ENCODE measurements around the gene SCO2.
A peak's percentile ranks its signal among the peaks of the same experiment; 100 is the strongest.
"Not testable (repeated sequence)": the region's sequence is repeated elsewhere in the genome, so short reads cannot be mapped to it uniquely, and the experiment has no call there.

SCO2 gene

DNA sequence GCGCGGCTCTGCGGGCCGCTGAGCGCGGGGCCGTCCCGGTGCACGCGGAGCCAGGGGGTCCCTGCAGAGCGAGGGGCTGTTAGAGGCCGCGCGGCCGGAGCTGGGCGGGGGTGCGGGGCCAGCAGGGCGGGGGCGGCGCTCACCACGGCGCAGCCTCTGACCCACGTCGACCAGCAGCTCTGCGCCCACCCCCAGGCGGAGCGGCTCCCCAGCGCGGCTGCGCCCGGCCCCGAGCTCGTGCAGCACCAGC lies 385 bp upstream of the SCO2 start:
- Histone ChIP-seq H3K4me3 (peak overlapping the region; percentile 87), H3K9me3 (no peaks in the 10 kb centered on the region), H3K4me1 (peaks cover 12% of the 10 kb centered on the region), H3K36me3 (replicated peaks) (peaks cover 38% of the 10 kb centered on the region), H3K27me3 (ENCODE audit: low read depth) (no peaks in the 10 kb centered on the region)
- in situ Hi-C loops (cut with MboI; ENCODE audit: low sequenced_read_pairs) = no loop called here
- DNase-seq (ENCODE audit: low spot score in 2 of 2) = no peak

DNA sequence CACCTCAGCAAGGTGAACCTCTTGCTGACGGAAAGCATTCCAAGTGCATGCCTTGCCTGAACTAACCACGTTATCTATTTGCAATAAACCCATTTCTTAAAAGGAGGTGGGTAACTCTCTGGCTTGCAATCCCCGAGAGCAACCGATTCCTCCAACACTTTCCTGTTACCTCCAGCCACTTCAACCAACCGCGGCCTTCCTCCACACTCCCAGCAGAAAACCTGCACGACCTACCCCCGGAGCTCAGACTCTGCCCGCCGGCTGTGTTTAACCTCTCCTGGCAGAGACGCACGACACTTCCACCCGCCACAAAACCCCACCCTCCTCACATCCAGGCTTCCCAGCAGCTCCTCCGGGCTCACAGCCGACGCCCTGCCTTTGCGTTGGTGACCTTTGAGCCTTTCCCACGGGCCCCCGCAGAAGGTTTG lies 708 bp downstream of the SCO2 start:
- peaks cover 8% of the 10 kb centered on the region; the same call in 1 of the 2 replicates for H3K4me1 ChIP-seq
- in situ Hi-C loops (cut with MboI; ENCODE audit: low sequenced_read_pairs) = no loop called here
- H3K4me3 ChIP-seq = peak overlapping the region; percentile 87
- no peaks in the 10 kb centered on the region for H3K9me3 ChIP-seq
- no peak for DNase-seq (ENCODE audit: low spot score in 2 of 2)
- H3K27me3 ChIP-seq (ENCODE audit: low read depth) = no peaks in the 10 kb centered on the region
- peaks cover 43% of the 10 kb centered on the region for H3K36me3 ChIP-seq (replicated peaks)

DNA sequence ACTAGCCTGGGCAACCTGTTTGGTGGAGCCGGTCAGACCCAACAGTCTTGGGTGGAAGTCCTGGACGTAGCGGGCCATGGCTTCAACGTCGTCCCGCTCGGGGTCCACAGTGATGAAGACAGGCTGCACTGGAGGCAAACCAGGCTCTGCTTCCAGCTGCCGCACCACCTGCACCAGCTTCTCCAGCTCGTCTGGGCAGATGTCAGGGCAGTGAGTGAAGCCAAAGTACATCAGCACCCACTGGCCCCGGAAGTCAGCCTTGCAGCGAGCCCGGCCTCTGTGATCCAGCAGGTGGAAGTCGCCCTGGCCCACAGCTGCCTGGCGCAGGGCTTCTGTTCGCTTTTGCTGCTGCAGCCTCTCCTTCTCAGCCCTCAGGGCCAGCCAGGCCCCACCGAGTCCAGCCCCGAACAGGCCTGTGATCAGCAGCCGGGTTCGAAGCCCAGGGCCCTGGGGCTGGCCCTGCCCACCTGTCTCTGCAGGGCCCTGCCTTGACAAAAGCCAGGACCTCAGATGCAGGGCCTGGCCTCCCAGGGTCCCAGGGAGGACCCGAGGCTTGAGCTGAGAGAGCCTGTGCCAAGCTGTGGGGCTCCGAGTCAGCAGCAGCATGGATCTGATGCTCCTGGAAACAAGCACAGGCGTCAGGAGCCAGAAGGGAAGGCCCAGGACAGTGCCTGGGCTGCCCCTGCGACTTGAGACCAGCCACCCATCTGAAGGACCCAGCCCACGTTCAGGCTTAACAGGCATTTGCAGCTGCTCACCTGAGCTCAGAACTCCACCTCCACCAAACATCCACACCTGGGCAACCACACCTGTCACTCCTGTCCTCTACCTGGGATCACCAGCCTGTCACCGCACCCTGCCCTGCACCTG lies 1.4 kb downstream of the SCO2 start:
- Histone ChIP-seq H3K4me3 (peak overlapping the region; percentile 87), H3K36me3 (replicated peaks) (peaks cover 50% of the 10 kb centered on the region), H3K4me1 (peaks cover 8% of the 10 kb centered on the region; the same call in 1 of the 2 replicates)

DNA sequence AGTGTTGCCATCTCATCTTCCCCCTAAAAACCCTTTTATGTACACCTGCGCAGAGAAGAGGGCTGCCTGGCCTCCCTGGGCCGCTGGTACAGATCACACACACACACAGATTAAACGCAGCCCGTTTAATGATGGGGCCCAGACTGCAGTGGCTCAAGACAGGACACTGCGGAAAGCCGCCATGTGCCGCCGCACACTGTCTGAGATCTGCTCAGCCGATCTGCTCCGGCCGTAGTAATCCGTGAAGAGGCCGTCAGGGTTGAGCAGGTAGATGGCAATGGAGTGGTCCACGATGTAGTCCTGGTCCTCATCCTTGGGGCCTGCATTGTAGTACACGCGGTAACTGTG lies 2.0 kb downstream of the SCO2 start:
- in situ Hi-C loops (cut with MboI; ENCODE audit: low sequenced_read_pairs) = no loop called here
- H3K36me3 ChIP-seq (replicated peaks) = peaks cover 54% of the 10 kb centered on the region
- no peak overlapping the region for H3K4me3 ChIP-seq

More for the DNA sequence above, 1.4 kb downstream of the SCO2 start:
- Histone ChIP-seq H3K27me3 (ENCODE audit: low read depth) (no peaks in the 10 kb centered on the region), H3K9me3 (no peaks in the 10 kb centered on the region)
- DNase-seq (ENCODE audit: low spot score in 2 of 2) = peak in 1 of 2 experiments; percentile 23
- in situ Hi-C loops (cut with MboI; ENCODE audit: low sequenced_read_pairs) = no loop called here

DNA sequence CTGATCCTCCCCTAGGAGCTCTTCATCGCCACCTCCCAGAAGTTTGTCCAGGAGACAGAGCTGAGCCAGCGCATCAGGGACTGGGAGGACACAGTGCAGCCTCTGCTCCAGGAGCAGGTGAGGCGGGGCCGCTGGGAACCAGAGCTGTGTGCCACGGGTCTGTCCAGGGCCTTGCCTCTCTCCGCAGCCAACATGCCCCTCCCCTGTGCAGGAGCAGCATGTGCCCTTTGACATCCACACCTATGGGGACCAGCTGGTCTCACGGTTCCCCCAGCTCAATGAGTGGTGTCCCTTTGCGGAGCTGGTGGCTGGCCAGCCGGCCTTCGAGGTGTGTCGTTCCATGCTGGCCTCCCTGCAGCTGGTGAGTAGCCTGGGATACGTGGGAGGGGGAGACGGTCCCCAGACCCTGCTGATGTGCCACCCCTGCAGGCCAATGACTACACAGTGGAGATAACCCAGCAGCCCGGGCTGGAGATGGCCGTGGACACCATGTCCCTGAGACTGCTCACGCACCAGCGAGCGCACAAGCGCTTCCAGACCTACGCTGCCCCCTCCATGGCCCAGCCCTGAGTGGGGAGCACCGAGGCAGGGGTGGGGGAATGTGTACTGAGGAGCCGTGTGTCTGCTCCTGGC lies 2.5 kb downstream of the SCO2 start:
- Histone ChIP-seq H3K27me3 (ENCODE audit: low read depth) (no peaks in the 10 kb centered on the region), H3K4me1 (peaks cover 8% of the 10 kb centered on the region; the same call in 1 of the 2 replicates), H3K9me3 (no peaks in the 10 kb centered on the region), H3K4me3 (no peak overlapping the region), H3K36me3 (replicated peaks) (peaks cover 59% of the 10 kb centered on the region)
- DNase-seq (ENCODE audit: low spot score in 2 of 2) = no peak
- in situ Hi-C loops (cut with MboI; ENCODE audit: low sequenced_read_pairs) = no loop called here

More for the DNA sequence above, 2.0 kb downstream of the SCO2 start:
- Histone ChIP-seq H3K9me3 (no peaks in the 10 kb centered on the region), H3K27me3 (ENCODE audit: low read depth) (no peaks in the 10 kb centered on the region), H3K4me1 (peaks cover 8% of the 10 kb centered on the region; the same call in 1 of the 2 replicates)
- DNase-seq (ENCODE audit: low spot score in 2 of 2) = no peak

DNA sequence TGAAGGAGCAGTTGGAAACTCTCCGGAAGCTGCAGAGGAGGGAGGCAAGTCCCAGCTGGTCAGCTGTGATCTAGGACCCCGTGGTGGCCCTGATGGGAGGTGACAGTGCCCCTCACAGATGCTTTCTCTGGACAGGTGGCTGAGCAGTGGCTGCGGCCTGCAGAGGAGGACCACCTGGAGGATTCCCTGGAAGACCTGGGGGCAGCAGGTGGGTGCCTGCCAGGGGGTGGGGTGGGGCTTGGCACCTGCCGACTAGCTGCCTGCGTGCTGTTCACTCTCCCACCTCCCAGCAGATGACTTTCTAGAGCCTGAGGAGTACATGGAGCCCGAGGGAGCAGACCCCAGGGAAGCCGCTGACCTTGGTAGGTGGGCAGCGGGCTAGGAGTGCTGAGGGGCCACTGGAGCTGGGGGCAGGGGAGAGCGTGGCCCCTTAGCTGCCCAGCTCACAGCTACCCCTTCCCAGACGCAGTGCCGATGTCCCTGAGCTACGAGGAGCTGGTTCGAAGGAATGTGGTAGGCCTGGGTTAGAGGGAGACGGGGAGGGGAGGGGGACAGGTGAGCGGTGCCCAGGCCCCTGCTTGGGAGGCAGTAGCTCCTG lies 3.1 kb downstream of the SCO2 start:
- no peak overlapping the region for H3K4me3 ChIP-seq
- no peaks in the 10 kb centered on the region for H3K9me3 ChIP-seq
- in situ Hi-C loops (cut with MboI; ENCODE audit: low sequenced_read_pairs) = no loop called here
- H3K27me3 ChIP-seq (ENCODE audit: low read depth) = no peaks in the 10 kb centered on the region
- peaks cover 7% of the 10 kb centered on the region; the same call in 1 of the 2 replicates for H3K4me1 ChIP-seq
- no peak for DNase-seq (ENCODE audit: low spot score in 2 of 2)
- peaks cover 64% of the 10 kb centered on the region for H3K36me3 ChIP-seq (replicated peaks)

DNA sequence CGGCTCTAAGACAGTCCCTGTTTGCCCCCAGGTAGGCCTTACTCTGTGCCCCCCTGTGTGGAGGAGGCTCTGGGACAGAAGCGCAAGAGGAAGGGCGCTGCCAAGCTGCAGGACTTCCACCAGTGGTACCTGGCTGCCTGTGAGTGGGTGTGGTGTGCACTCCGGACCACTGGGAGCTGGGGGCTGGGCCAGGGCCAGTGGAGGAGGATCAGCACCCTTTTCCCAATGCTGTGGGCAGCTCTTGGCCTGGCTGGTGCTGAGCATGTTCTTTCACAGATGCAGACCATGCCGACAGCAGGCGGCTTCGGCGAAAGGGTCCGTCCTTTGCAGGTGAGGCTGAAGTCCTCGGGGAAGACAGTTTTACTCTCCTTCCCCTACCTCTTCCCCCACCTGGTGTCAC lies 3.7 kb downstream of the SCO2 start:
- Histone ChIP-seq H3K4me3 (no peak overlapping the region), H3K27me3 (ENCODE audit: low read depth) (no peaks in the 10 kb centered on the region), H3K36me3 (replicated peaks) (peaks cover 67% of the 10 kb centered on the region), H3K4me1 (peaks cover 1% of the 10 kb centered on the region; the same call in 1 of the 2 replicates), H3K9me3 (no peaks in the 10 kb centered on the region)
- in situ Hi-C loops (cut with MboI; ENCODE audit: low sequenced_read_pairs) = no loop called here
- no peak for DNase-seq (ENCODE audit: low spot score in 2 of 2)

DNA sequence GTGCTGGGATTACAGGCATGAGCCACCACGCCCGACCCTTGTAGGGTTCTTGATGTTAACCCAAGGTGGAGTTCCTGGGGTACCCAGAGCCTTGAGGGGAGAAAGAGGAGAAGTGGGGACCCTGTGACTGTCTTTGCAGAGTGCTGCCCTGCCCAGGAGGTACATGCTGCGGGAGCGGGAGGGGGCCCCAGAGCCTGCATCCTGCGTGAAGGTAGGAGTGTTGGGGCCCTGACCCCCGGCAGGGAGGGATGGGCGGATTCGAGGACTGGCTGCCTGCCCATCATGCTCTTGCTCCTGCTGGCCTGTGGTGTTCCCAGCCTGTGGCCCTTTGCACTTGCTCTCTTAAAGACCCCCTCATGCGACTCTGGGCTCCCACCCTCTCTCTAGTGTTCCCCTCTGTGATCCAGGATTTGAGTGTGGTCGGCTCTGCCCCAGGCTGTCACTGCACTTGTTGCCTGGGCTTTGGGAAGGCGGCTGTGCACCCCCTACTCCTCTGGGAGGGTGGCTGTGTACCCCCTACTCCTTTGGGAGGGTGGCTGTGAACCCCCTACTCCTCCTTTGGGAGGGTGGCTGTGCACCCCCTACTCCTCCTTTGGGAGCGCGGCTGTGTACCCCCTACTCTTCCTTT lies 4.5 kb downstream of the SCO2 start:
- DNase-seq (ENCODE audit: low spot score in 2 of 2) = no peak
- Histone ChIP-seq H3K27me3 (ENCODE audit: low read depth) (no peaks in the 10 kb centered on the region), H3K9me3 (no peaks in the 10 kb centered on the region), H3K4me1 (no peaks in the 10 kb centered on the region), H3K4me3 (no peak overlapping the region), H3K36me3 (replicated peaks) (peaks cover 74% of the 10 kb centered on the region)
- in situ Hi-C loops (cut with MboI; ENCODE audit: low sequenced_read_pairs) = no loop called here

DNA sequence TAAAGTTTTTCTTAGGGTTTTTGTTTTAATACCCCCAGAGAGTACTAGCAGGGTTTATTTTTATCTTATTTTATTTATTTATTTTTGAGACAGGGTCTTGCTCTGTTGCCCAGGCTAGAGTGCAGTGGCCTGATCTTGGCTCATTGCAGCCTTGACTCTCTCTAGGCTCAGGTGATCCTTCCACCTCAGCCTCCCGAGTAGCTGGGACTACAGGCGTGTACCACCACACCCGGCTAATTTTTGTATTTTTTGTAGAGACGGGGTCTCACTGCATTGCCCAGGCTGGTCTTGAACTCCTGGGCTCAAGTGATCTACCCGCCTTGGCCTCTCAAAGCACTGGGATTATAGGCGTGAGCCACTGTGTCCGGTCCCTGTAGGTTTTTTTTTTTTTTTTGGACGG lies 5.2 kb downstream of the SCO2 start:
- DNase-seq (ENCODE audit: low spot score in 2 of 2); H3K9me3 ChIP-seq; in situ Hi-C loops (cut with MboI; ENCODE audit: low sequenced_read_pairs); H3K4me1 ChIP-seq; H3K4me3 ChIP-seq; H3K27me3 ChIP-seq (ENCODE audit: low read depth): not testable (repeated sequence)
- peaks cover 75% of the 10 kb centered on the region for H3K36me3 ChIP-seq (replicated peaks)

DNA sequence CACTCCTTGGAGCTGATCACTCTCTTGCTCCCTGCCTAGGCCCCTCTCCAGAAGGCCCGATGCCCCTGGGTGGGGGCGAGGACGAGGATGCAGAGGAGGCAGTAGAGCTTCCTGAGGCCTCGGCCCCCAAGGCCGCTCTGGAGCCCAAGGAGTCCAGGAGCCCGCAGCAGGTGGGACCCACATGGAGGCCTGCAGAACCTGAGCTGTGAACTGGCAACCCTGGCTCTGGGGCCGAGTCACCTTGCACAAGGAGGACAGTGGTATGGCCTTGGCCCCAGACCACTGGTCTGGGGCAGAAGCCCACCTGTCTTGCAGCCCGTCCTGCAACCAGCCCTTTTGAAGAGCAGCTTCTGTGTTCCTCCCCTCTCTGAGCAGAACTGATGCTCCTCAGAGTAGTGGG lies 6.2 kb downstream of the SCO2 start:
- Histone ChIP-seq H3K4me1 (no peaks in the 10 kb centered on the region), H3K9me3 (no peaks in the 10 kb centered on the region), H3K36me3 (replicated peaks) (peaks cover 74% of the 10 kb centered on the region), H3K27me3 (ENCODE audit: low read depth) (no peaks in the 10 kb centered on the region), H3K4me3 (no peak overlapping the region)
- no peak for DNase-seq (ENCODE audit: low spot score in 2 of 2)
- in situ Hi-C loops (cut with MboI; ENCODE audit: low sequenced_read_pairs) = loop anchor here (10.0 kb wide), 1 partner anchor 264 kb away; the partner anchor contains the start of gene HDAC10

DNA sequence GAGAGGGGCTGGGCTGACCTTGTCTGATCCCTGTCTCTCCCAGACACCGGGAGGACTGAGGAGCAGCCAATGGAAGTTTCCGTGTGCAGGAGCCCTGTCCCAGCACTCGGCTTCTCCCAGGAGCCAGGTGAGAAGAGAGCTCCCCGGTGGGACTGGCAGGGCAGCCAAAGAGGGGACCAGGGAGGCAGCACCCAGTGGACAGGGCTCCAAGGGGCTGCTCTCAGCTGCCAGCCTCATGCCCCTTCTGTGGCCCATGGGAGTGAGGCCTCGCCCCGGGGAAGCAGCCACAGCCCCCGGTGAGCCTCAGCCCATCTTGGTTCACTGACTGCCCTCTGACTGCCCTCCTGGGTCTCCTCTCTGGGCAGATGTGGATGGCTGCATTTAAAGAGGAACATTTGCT lies 6.8 kb downstream of the SCO2 start:
- no peaks in the 10 kb centered on the region for H3K9me3 ChIP-seq
- no peak for DNase-seq (ENCODE audit: low spot score in 2 of 2)
- no peak overlapping the region for H3K4me3 ChIP-seq
- in situ Hi-C loops (cut with MboI; ENCODE audit: low sequenced_read_pairs) = loop anchor here (10.0 kb wide), 1 partner anchor 264 kb away; the partner anchor contains the start of gene HDAC10
- no peaks in the 10 kb centered on the region for H3K27me3 ChIP-seq (ENCODE audit: low read depth)
- no peaks in the 10 kb centered on the region for H3K4me1 ChIP-seq
- peaks cover 68% of the 10 kb centered on the region for H3K36me3 ChIP-seq (replicated peaks)

DNA sequence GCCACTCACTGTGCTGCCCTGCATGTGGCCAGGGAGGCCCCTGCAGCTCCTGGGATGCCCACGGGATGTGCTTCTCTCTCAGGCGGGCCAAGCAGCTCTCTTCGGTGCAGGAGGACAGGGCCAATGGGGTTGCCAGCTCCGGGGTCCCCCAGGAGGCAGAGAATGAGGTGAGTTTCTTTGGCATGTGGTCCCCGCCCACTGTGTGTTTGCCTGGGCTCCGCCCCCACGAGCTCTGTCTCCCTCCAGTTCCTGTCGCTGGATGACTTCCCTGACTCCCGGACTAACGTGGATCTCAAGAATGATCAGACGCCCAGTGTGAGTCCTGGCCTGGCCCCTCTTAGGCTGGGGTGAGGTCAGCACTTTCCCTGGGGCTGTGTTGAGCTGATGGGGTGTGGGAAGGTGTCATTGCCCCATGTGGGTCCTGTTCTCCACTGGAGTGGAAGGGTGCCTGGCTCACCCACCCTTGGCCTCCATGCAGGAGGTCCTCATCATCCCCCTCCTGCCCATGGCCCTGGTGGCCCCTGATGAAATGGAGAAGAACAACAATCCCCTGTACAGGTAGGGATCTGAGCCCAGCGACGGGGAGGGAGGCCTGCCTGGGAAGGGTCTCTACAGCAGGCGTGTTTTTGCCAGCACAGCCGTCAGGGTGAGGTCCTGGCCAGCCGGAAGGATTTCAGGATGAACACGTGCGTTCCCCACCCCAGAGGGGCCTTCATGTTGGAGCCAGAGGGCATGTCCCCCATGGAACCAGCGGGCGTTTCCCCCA lies 7.7 kb downstream of the SCO2 start:
- DNase-seq (ENCODE audit: low spot score in 2 of 2) = no peak
- H3K4me3 ChIP-seq = no peak overlapping the region
- in situ Hi-C loops (cut with MboI; ENCODE audit: low sequenced_read_pairs) = loop anchor here (10.0 kb wide), 1 partner anchor 263 kb away; the partner anchor contains the start of gene HDAC10
- peaks cover 63% of the 10 kb centered on the region for H3K36me3 ChIP-seq (replicated peaks)
- no peaks in the 10 kb centered on the region for H3K9me3 ChIP-seq
- H3K27me3 ChIP-seq (ENCODE audit: low read depth) = no peaks in the 10 kb centered on the region
- no peaks in the 10 kb centered on the region for H3K4me1 ChIP-seq

DNA sequence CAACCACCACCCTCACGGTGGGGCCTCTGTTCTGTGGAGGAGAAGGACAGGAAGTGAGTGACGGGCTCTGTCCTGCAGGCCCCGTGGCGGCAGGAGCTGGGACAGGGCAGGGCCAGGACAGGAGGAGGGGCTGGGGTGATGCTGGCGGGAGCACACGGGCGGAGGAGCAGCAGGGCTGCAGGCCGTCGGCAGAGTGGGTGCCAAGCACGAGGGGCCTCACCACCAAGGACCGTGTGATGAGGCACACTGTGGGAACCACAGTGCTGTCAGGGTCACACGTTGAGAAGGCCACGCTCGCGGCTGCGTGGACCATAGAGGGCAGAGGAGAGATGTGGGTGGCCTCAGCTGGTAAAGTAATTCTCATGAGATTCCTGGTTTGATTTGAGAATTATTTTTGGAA lies 8.5 kb downstream of the SCO2 start:
- DNase-seq (ENCODE audit: low spot score in 2 of 2) = no peak
- Histone ChIP-seq H3K9me3 (no peaks in the 10 kb centered on the region), H3K4me3 (no peak overlapping the region), H3K4me1 (no peaks in the 10 kb centered on the region), H3K27me3 (ENCODE audit: low read depth) (no peaks in the 10 kb centered on the region), H3K36me3 (replicated peaks) (peaks cover 58% of the 10 kb centered on the region)
- in situ Hi-C loops (cut with MboI; ENCODE audit: low sequenced_read_pairs) = loop anchor here (10.0 kb wide), 1 partner anchor 262 kb away; the partner anchor contains the start of gene HDAC10
